Embryonic facial prominence (tissue), 1 donor: ENCODE data around the gene AMBRA1.

Experiments
- DNase-seq: peaks from one replicate; pipeline ENCODE4 v3.0.0-alpha.2; 2016; ENCODE audit errors: extremely low spot score

Gene AMBRA1

DNA sequence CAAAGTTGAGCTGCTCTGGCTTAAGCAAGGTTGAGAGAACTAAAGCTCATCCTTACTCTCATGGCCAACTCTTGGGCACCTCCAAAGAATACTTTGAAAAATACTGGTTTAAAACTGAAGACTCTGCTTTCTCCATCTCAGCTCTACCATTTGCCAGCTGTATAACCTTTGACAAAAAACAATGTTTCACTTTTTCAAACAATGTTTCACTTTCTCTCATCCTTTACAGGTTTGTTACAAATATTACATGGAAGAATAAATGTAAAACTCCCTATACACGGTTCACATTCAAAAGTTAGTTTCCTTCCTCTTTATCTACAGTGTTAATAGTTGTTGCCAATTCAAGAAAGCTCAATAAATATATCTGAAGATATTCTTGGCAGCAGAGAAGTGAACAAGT is 19.2 kb downstream of the AMBRA1 start:
- DNase-seq, result no peak

DNA sequence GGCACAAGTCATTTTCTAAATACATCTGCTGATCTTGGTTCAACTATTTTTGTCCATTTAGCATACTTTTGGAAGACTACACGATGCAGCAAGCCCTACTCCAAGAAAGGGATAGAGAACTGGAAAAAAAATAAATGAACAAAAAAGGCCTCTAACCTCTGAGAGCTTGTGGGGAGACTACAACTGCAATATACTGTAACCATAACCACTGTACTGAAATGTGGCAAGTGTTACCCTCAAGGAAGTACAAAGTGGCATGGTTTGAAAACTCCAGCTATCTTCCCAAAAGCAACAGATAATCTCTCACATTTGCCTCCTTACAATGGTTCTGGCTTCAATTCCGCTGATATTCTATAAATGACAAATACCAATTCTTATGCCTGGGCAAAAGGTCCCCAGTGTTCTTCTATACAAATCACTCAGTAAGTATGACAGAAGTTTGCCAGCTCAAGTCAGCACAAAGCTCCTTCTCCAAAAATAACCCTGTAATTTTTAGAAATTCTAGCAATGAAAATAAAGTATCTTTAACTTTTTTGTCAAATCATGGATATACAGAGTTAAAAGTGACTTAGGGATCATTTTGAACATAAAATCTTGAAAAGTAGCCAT is 22.9 kb downstream of the AMBRA1 start:
- no peak for DNase-seq

DNA sequence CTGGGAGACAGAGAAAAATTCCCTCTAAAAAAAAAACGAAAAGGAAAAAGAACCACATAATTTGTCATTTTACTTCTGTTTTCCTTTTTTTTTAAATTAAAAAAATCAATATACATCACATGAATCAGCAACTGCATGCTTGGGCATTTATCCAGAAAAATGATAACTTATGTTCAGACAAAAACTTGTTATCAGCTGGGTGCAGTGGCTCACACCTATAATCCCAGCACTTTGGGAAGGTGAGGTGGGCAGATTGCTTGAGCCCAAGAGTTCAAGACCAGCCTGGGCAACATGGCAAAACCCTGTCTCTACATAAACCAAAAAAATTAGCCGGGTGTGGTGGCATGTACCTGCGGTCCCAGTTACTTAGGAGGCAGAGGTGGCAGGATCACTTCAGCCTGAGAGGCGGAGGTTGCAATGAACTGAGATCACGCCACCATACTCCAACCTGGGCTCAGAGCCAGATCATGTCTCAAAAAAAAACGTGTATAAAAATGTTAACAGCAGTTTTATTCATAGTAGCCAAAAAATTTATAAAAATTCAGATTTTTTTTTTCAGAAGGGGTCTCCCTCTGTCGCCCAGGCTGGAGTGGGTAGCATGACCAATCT is 28.5 kb downstream of the AMBRA1 start:
- DNase-seq, result no peak

DNA sequence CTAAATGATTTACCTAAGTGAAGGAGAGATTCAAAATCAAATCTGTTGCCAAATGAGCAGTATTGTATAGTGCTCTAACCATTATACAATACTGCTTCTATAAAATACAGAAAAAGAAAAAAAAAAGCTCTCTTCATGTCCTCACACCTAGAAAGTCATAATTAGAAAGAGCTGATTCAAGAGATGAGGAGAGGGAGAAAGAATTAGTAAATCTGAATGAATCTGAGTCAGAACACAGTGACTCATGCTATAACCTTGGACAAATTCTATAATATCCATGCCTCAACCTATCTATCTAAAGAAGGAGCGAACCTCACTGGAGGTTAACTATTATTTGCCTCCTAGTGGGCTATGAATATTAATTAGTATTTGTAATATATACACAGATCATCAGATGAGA is 29.4 kb downstream of the AMBRA1 start:
- no peak for DNase-seq

DNA sequence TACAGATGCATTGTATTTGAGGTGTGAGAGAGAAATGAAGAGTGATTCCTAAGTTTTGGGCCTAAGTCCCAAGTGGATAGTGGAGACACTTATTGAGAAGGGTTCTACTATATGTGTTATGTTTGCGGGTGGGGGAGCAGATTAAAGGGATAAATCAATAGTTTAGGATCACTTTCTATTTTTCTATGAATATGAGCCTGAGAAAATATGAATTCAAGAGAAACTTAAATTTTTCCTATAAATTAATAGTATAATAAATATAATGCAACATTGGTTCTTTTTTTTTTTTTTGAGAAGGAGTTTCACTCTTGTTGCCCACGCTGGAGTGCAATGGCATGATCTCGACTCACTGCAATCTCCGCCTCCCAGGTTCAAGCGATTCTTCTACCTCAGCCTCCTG is 31.3 kb downstream of the AMBRA1 start:
- no peak for DNase-seq

DNA sequence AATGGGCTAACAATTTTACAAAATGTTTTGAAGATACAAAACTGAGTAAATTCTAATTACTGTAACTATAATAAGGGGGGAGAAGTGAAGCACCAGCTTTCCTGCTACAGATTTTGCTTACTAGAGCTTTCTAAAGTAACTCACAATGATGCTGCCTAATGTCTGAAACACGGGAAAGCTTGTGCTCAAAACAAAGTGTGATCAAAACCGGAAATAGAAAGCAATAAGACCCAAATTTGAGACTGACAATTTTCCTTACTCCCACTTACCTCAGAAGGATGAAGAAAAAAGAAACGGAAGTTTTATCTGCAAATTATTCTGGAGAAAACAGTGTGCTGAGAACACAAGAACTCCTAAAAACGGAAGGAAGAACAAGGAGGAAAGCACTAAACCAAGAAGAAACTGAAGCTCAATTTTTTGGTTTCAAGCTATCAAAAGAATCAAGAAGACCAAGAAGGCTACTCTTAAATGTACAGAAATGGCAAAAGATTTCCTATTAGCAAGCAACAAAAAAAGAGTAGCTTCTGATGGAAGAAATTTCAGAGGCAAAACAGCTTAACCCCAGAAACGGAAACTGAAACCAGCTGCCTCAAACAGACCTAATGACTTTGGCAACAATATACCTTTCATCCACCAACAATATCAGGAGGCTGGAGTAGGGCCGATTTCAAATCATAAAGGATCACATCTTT is 33.4 kb downstream of the AMBRA1 start:
- no peak for DNase-seq

DNA sequence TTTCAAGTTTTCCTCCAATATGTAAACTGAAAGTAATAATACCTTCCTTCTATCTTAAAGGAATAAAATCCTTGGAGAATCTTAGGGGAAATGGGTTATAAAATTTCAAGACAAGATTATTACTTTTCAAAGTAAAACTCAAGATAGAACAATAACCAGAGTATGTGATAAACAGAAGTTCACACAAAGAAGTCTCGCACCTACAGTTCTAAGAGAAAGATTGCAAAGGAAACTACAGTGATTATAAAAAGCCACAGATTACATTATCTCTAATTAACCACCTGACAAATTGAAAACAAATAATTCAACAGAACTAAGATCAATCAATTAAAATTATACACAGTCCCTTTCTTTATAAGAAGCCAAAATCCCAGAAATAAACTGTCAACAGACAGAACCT is 34.0 kb downstream of the AMBRA1 start:
- no peak for DNase-seq

DNA sequence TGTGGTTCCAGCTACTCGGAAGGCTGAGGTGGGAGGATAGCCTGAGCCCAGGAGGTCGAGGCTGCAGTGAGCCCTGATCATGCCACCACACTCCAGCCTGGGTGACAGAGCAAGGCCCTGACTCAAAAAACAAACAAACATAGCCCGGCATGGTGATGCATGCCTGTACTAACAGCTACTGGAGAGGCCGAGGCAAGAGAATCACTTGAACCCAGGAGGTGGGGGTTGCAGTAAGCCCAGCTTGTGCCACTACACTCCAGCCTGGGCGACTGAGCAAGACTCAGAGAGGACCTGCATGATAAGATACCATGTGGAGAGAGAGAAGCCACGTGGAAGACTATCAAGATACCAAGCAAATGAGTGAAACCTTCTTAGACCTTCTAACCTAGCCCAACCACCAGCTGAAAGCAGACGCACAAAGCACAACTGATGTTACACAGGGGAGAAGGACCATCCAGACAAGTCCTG is 36.1 kb downstream of the AMBRA1 start:
- no peak for DNase-seq

DNA sequence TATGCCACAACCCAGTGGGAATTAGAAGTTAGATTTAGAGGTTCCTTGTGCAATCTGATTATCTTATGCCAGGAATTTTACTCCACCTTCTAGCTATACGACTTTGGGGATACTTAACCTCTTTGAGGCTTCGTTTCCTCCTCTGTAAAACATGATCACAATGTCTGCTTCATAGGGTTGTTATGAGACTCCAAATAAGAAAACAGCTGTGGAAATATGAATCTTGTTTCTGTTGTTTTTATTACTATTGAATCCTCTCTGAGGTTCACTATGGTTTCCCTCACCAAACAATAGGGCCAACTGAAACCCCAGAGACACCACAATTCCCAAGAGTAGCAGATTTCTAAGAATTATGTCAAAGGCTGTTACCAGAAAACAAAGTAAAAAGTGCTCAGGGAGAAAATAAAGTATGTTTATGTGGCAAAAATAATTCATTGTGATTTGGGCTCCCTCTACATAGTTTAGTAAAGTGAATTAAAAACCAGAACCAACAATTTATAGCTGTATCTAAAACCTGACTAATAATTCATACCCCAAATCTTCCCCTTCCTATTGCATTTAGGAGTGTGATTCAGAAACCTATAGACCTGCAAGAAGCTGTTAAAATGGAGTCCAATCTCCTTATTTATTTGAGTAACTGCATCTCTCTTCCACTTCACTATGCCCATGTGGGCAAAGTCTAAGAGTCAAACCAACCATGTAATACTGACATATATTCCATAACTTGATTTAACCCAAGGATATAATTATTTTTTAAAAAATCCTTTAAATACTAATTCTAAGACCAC is 38.4 kb downstream of the AMBRA1 start:
- no peak for DNase-seq

DNA sequence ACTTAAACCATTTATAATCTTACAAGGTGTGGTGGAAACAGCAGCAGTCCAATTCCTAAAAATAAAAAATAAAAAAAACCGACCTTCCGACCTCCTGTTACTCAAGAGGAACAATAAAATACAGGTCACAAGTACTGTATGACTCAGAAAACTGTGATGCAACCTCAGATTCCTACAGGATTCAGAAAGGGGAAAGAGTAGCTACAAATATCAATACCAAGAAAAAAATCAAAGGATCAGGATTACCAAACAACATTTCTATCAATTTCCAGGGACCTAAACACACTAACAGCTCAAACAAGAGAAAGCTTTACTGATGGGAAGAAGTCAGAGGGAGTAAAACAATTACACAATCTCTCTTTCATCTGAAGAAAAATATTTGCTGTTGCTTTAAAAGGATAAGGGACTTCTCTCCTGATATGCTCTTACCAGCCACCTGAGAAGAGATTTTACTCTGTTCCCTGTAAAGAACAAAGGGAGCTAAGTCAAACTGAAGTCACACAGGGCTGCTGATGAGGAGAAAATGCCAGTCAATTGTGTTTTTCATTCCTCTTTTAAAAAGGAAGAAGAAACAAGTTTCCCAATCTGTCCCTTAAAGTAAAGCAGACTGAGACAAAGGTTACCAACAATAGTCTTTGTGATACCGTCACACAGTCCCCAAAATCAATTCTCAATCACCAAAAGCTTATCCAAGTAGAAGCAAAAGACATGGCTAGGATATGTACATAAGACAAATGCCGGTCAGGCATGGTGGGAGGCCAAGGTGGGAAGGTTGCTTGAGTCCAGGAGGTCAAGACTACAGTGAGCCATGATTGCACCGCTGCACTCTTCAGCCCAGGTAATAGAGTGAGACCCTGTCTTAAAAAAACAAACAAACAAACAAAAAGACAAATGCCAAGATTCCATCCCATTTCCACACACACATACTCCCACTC is 39.3 kb downstream of the AMBRA1 start:
- DNase-seq, result no peak

DNA sequence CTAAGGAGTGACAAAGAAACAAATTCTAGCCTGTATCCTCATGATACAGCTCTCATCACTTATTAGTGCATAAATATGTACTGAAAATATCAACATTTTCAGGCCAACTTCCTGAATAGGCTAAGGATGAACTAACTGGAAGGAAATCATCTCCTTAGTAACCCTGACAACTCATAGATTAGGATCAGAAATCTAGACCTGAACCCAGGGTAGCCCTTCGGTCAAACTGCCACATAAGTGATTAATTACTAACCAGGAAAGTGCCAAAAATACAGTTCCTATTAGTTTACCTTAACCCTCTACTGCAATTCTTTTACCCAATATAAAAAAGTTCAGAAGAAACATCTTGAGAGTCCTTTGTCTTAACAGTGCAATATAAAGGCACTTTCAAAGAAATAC is 40.0 kb downstream of the AMBRA1 start:
- no peak for DNase-seq

DNA sequence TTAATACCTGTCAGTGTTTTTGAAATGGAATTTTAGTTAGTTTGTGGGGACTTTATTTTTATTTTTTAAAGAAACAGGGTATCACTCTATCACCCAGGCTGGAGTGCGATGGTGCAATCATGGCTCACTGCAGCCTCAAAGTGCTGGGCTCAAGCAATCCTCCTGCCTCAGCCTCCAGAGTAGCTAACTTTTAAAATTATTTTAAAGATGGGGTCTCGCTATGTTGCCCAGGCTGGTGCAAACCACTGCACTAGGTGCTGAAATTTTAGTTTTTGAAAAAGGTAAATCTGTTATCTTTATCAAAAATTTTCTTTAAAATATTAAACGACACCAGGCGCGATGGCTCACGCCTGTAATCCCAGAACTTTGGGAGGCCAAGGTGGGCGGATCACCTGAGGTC is 42.6 kb downstream of the AMBRA1 start:
- DNase-seq, result no peak

DNA sequence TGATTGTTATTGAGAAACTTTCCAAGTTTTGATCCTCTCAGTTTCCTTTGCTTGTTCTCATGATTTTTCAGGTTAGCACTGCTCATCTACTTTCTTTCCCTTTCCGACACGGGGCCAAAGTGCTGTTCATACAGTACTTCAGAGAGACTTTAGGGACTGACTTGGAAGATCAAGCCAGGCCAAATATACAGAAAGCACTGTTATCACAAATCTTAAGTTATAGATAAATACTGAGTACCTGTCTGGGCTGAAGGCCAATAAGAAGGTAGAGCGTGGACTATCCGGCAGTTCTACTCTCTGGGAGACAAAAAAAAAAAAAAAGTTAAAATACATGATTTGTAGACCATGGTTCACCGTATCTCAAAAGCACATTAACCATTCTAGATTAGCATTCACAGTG is 46.2 kb downstream of the AMBRA1 start:
- DNase-seq, result no peak

DNA sequence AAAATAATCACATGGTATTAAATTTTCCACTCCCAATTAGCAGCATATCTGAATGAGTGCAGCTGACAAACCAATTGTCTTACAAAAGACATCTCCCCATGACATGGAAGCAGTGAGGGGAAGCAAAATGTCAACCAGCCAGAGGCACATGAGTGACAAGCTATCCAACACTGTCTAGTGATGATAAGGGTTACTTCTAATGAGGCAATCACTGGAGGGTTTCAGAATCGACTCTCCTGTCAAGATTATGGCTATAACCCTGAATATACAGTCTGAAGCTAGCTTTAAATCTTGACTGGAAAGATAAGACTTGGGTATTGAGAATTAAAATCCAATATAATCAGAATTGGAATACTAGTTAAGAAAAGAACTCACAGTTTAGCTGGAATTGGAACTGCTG is 50.3 kb downstream of the AMBRA1 start:
- DNase-seq, result no peak

DNA sequence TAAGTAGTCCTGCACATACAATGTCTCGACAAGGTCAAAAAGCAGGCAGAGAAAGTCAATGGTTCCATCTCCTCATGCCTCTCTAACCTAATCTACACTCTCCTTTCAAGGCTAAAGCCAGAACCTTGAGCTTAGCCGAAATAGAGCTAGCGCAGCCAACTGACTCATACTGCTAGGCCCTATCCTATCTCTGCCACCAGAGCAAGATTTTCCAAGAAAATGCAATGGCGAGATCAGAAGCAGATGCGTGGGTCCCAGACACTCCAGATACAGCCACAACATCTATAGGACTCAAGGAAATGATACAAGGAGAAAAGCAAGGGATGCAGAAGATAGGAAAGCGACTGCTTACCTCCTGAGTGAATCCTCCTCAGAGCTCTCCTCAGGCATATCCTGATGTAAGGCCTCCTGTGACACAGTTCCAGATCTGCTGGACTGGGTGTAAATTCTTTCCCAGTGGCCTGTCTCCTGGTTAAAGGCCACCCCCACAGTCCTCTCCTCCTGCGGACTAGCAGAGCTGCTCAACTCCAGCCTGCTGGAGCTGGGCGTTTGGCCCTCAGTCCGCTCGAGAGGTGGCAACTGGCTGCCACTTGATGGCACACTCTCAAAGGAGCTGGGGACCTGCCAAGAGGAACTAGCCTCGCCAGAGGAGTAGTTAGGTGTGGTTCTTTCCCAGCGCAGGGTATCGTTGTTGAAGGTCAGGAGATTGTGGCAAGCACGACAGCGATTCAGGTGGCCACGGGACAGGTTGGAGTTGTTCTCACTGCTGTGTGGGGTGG is 52.0 kb downstream of the AMBRA1 start:
- DNase-seq, result no peak

DNA sequence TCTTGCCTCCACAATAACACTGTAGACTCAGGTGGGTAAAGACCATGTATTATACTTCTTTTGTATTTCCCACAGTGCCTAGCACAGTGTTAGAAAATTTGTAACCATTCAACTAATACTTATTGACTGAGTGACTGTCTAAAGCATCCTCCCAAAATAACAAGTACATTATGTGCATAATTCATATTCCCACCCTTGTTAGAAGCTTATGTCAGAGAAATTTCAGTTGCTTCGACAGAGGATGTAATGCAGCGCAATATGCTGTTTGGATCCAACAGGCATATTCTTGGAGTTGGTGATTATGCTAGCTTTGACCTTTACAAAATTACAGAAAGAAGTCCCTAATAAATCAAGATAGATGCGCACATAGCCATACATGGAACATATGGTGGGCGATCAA is 53.0 kb downstream of the AMBRA1 start:
- DNase-seq, result no peak

DNA sequence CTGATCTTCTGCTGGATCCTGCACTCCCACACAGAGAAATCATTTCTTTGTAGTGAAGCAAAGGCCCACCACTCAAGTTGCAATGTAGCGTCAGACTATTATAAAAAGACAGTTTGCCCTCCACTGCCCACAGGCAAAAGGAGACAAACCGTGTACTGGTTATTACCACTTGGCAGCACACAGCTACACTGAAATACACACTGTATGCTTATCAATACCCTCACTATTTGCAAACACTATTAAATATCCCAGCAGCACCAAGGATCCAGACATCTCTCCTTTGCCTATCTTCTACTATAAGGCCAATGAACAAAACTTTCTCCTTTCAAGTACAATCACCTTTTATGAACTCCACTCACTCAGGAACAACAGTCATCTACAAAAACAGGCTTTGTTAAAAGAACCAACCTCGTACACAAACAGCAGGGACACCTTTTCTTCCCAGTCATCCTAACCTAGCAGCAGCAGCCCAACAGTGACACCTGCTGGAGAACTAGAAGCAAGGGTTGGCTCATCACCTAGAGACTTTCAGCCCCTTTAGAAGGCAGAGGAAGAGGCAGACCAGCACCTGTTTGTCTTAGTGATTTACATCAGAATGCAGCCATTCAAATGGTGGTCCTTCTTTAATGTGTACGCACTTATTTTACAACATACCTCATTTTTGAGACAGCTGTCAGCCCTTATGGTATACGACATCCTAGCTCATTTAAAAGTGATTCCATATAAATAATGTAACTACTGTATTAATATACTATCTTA is 56.1 kb downstream of the AMBRA1 start:
- peak; percentile 50 for DNase-seq

DNA sequence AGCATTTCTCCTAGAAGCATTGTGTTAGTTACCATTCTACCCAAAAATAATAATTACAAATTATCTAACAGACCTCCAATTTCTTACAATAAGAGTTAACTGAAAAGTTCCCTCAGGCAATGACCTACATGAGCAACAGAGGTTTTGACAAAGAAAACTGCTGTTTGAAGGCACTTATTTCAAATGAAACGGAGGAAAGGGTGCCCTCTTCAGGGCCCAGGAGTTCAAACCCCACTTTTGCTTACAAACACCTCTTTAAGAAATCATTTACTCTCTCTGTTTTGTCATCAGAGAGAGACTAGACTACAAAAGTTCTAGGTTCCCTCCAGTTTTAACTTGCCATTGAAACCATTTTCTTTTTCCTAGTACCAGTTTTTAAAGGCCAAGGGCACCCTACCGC is 56.7 kb downstream of the AMBRA1 start:
- no peak for DNase-seq

DNA sequence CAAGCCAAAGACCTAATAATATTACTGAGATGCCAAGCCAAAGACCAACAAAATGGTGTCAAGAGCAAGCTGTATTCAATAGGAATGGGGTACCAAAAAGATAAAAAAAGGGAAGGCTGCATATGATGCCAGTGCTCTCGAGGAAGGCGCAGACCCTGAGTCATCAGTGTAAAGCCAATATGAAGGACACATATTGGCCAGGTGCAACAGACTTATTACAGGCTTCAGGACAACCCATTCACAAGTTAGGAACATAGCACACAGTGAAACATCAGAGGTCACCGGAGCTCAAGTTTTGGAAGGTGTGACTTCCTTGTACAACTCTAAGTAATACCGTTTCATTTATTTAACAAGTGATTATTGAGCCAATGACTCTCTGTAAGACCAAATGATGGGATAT is 58.1 kb downstream of the AMBRA1 start:
- no peak for DNase-seq

DNA sequence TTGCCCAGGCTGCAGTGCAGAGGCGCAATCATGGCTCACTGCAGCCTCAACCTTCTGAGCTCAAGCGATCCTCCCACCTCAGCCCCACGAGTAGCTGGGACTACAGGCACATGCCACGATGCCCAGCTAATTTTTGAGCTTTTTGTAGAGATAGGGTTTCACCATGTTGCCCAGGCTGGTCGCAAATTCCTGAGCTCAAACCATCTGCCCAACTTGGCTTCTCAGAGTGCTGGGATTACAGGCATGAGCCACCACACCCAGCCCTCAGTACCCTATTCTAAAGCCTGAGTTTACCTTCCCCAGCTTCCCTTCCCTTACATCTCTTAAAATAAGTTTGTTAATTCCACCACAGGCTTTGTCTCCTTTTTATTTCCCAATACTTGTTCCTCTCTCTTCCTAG is 59.1 kb downstream of the AMBRA1 start:
- DNase-seq, result no peak
